22Rv1 (cell line): ENCODE data around the gene FOXJ1.

Experiments
- ZFX ChIP-seq: fragments of 450-650 bp; IDR thresholded peaks from 2 replicates; pipeline ENCODE4 v1.6.1; 2017; ENCODE audit warnings: antibody characterized with exemption, borderline replicate concordance
- TF ChIP-seq, protein P1 (sequence below): fragments of 450-650 bp; IDR thresholded peaks from 2 replicates; pipeline ENCODE4 v1.5.1; 2017; ENCODE audit warnings: mild to moderate bottlenecking

DNA sequence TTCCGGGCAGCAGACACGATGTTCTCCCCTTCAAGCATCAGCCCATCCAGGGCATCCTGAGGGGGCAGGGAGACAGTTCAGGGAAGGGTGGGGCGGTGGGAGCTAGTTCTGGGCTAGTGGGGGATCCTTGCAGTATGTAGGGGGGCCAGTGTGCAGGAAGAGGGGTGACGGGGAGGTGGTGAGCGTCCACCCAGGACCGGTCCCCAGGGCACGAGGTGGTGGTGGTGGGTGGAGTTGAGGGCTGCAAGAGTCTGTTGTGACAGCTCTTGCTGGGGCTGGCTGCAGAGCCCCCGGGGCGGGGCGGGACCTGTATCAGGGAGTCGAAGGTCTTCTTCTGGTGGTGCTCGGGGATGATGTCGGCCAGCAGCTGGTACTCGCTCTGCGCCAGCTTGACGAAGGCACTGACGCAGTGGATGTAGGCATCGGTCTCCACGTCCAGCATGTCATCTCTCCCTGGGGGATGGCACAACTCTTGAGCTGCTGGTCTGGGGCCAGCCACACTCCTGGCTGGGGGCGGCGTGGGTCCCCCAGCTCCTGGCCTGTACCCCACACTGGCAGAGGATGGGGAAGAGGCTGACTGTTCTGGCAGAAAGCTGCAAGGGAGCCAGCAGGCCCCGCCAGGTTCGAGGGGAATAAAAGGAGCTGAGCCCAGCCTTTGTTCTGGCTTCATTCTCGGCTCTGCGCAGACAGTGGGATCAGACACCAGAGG lies 52.0 kb downstream of the FOXJ1 start:
- TF ChIP-seq, protein P1, sequence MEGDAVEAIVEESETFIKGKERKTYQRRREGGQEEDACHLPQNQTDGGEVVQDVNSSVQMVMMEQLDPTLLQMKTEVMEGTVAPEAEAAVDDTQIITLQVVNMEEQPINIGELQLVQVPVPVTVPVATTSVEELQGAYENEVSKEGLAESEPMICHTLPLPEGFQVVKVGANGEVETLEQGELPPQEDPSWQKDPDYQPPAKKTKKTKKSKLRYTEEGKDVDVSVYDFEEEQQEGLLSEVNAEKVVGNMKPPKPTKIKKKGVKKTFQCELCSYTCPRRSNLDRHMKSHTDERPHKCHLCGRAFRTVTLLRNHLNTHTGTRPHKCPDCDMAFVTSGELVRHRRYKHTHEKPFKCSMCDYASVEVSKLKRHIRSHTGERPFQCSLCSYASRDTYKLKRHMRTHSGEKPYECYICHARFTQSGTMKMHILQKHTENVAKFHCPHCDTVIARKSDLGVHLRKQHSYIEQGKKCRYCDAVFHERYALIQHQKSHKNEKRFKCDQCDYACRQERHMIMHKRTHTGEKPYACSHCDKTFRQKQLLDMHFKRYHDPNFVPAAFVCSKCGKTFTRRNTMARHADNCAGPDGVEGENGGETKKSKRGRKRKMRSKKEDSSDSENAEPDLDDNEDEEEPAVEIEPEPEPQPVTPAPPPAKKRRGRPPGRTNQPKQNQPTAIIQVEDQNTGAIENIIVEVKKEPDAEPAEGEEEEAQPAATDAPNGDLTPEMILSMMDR: no peak
- TF ChIP-seq ZFX: no peak
